Caki2 (cell line): ENCODE measurements around the gene SHPK. TPM values are rescaled to one million over a fixed set of nuclear protein-coding genes. Genes with fewer than 3 reads are reported as not detected.
A peak's percentile ranks its signal among the peaks of the same experiment; 100 is the strongest.

Experiments
- DNase-seq: peaks from one replicate; pipeline ENCODE4 v3.0.0-alpha.2; 2015; ENCODE audit warnings: low read depth
- in situ Hi-C: cut with HindIII; loops from 2 replicates; pipeline ENCODE4 v1.10.0; 2016; ENCODE audit warnings: low sequenced_read_pairs, low pct_unique_long_range_greater_than_20kb, mixed read lengths
- total RNA-seq: library from RNA; depleted of rRNA; stranded (reverse); fragments of >200 nt; shearing (Covaris generic); gene quantifications from 2 replicates; pipeline ENCODE4 v1.2.3, GENCODE V29; 2014; ENCODE audit warnings: low replicate concordance; rRNA removed

SHPK gene
- 8.9 and 11.1 TPM in 2 replicates for total RNA-seq

GRCh38 chr17:3636154-3636907, at the start of gene SHPK, which contains the start of gene CTNS:
Gene SHPK (minus strand): TSS chr17:3636250. CDS start chr17:3636219, 31 bp downstream.
Gene CTNS (plus strand): TSS chr17:3636760. CDS start chr17:3640207, 3,447 bp downstream.
- in situ Hi-C loops = no loop called here
- peak; percentile 96 for DNase-seq

DNA sequence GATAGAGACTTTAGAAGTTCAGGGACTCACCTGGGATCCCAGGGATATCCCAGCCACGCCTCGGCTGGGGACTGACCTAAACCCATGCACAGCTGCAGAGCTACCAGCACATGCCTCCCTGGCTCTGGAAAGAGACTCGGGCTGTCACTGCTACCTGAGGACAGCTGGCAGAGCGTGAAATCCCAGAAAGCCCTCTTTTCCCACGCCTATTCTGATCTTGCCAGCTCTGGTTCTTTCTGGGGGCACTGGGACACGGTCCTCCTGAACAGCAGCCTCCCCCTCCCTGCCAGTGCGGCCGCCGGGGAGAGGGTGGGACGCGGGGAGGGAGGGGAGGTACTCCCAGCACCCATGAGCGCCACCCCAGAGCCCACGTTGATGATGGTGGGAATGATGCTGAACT, 49.1 kb upstream of the SHPK start:
- in situ Hi-C loops = no loop called here
- no peak for DNase-seq

DNA sequence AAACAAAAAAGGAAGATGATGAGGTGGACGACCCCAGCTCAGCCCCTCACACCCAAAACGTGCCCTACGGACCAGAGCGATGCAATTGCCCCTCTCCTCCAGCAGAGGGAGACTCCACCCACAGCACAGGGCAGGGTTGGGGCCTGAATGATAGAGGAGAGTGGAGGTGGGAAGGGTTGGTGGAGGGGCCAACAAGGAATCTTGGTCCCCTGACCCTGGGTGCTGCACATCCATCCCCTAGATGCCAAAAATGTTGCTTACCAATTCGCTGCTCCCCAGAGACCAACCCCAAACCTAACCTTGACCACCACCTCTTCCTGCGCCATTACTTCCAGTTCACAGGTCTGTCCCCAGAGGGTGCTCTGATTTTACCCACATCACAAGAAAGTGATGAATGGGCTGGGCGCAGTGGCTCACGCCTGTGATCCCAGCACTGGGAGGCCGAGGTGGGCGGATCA, 47.0 kb upstream of the SHPK start:
- DNase-seq = peak; percentile 25
- in situ Hi-C loops = no loop called here

- in situ Hi-C loops = no loop called here
- DNase-seq = no peak
Measured at GRCh38 chr17:3682033-3682432, 46.0 kb upstream of the SHPK start.

GRCh38 chr17:3681565-3681964, 45.5 kb upstream of the SHPK start:
- no peak for DNase-seq
- in situ Hi-C loops = no loop called here

- in situ Hi-C loops = no loop called here
- DNase-seq = no peak
Measured at GRCh38 chr17:3681057-3681456, 45.0 kb upstream of the SHPK start.

GRCh38 chr17:3679531-3680126, 43.6 kb upstream of the SHPK start:
- in situ Hi-C loops = no loop called here
- DNase-seq = no peak

DNA sequence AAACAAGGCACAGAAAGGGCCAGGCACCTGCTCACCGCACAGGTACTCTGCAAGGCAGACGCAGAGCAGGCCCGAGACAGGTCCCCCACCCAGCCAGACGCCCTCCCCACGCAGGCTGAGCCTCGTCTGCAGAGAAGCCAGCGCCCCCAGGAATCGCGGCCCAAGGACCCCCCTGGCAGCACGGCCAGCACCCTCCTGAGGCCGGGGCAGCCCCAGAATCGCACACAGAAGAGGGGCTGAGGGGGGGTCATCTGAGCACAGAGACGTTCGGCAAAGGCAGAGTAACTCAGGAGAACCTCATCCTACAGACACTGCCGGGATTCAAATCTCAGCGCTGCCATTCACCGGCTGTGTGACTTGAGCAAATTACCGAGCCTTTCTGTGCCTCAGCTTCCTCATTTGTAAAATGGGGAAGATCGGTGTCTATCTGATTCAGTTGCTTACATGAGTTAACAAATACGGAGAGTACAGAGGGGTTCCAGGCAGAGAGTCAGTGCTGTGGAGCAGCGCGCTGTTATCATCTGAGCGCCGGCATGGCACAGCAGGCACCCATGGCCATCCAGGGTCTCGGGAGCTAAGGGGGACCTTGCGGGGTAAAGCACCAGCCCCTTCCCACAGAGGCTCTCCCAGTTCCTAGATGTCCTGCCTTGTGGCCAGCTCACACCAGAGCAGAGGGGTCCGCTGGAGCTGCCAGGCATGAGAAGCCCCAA, 42.9 kb upstream of the SHPK start:
- no peak for DNase-seq
- in situ Hi-C loops = no loop called here

GRCh38 chr17:3678095-3678820, 42.2 kb upstream of the SHPK start:
- in situ Hi-C loops = no loop called here

GRCh38 chr17:3675886-3676285, 39.8 kb upstream of the SHPK start:
- in situ Hi-C loops = no loop called here
- DNase-seq = no peak

More at GRCh38 chr17:3678095-3678820, 42.2 kb upstream of the SHPK start:
- DNase-seq = no peak

GRCh38 chr17:3672571-3672970, 36.5 kb upstream of the SHPK start:
- no peak for DNase-seq

DNA sequence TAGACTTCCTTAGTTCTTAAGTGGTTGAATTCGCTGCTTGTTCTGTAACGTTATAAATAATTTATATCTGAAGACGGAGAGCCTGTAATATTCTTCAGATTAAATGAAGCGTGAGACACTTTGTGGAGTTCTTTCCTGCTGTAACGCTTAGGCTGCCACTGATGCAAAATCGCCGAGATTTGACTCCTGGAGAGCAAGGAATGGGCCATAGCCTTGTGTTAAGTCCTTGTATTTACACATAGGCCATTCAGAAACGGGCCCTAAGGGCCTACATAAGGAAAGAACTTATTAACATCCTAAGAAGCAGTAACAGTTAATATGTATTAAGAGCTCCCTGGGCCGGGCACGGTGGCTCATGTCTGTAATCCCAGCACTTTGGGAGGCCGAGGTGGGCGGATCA, 33.5 kb upstream of the SHPK start:
- DNase-seq = no peak
- in situ Hi-C loops = no loop called here

More at GRCh38 chr17:3672571-3672970, 36.5 kb upstream of the SHPK start:
- in situ Hi-C loops = no loop called here

- in situ Hi-C loops = no loop called here
- no peak for DNase-seq
Measured at GRCh38 chr17:3669085-3669347, 33.0 kb upstream of the SHPK start.

GRCh38 chr17:3668279-3669084, 32.4 kb upstream of the SHPK start, which contains the start of the genes EMC6 and TAX1BP3:
Gene EMC6 (plus strand): TSS chr17:3668812. CDS start chr17:3669147, 335 bp downstream.
Gene TAX1BP3 (minus strand): TSS chr17:3668578. CDS start chr17:3668526, 52 bp downstream.
- in situ Hi-C loops = no loop called here
- peak; percentile 96 for DNase-seq

GRCh38 chr17:3667366-3668278, 31.6 kb upstream of the SHPK start:
- in situ Hi-C loops = no loop called here
- peak; percentile 83 for DNase-seq

- in situ Hi-C loops = no loop called here
- no peak for DNase-seq
Measured at GRCh38 chr17:3666516-3666915, 30.5 kb upstream of the SHPK start.

- in situ Hi-C loops = no loop called here
- no peak for DNase-seq
Measured at GRCh38 chr17:3665834-3666233, 29.8 kb upstream of the SHPK start.
